GM21786 (cell line): ENCODE data around the gene LPCAT1.
"Not testable (repeated sequence)": the region's sequence is repeated elsewhere in the genome, so short reads cannot be mapped to it uniquely, and the experiment has no call there.

Experiments used
- ATAC-seq: cut with Tn5 transposase; IDR thresholded peaks from one replicate; pipeline ENCODE4 v1.9.1; 2021; ENCODE audit not compliant: unreplicated experiment

LPCAT1 gene

GRCh38 chr5:1481266-1481958 lies 42.3 kb downstream of the LPCAT1 start:
- ATAC-seq = no peak

GRCh38 chr5:1480806-1481205 lies 43.0 kb downstream of the LPCAT1 start:
- ATAC-seq = no peak

GRCh38 chr5:1480217-1480616 lies 43.5 kb downstream of the LPCAT1 start:
- ATAC-seq = no peak

- no peak for ATAC-seq
Observed at GRCh38 chr5:1479581-1480188, 44.1 kb downstream of the LPCAT1 start.

- no peak for ATAC-seq
Observed at GRCh38 chr5:1479066-1479465, 44.7 kb downstream of the LPCAT1 start.

- no peak for ATAC-seq
Observed at GRCh38 chr5:1478271-1479035, 45.3 kb downstream of the LPCAT1 start.

- no peak for ATAC-seq
Observed at GRCh38 chr5:1477341-1477740, 46.4 kb downstream of the LPCAT1 start.

- ATAC-seq = no peak
Observed at GRCh38 chr5:1476967-1477310, 46.8 kb downstream of the LPCAT1 start.

- ATAC-seq = no peak
Observed at GRCh38 chr5:1476181-1476966, 47.4 kb downstream of the LPCAT1 start.

- not testable (repeated sequence) for ATAC-seq
Observed at GRCh38 chr5:1475544-1475900, 48.2 kb downstream of the LPCAT1 start.

- ATAC-seq = no peak
Observed at GRCh38 chr5:1474866-1475543, 48.8 kb downstream of the LPCAT1 start.

- ATAC-seq = no peak
Observed at GRCh38 chr5:1474183-1474839, 49.4 kb downstream of the LPCAT1 start.

- ATAC-seq = no peak
Observed at GRCh38 chr5:1473746-1474145, 50.0 kb downstream of the LPCAT1 start.

- no peak for ATAC-seq
Observed at GRCh38 chr5:1472964-1473628, 50.7 kb downstream of the LPCAT1 start.

GRCh38 chr5:1471997-1472963 lies 51.5 kb downstream of the LPCAT1 start:
- ATAC-seq = no peak

- no peak for ATAC-seq
Observed at GRCh38 chr5:1471240-1471853, 52.4 kb downstream of the LPCAT1 start.

GRCh38 chr5:1470762-1471211 lies 53.0 kb downstream of the LPCAT1 start:
- no peak for ATAC-seq
